Measurements from ENCODE around the gene GNAI1.

DNA sequence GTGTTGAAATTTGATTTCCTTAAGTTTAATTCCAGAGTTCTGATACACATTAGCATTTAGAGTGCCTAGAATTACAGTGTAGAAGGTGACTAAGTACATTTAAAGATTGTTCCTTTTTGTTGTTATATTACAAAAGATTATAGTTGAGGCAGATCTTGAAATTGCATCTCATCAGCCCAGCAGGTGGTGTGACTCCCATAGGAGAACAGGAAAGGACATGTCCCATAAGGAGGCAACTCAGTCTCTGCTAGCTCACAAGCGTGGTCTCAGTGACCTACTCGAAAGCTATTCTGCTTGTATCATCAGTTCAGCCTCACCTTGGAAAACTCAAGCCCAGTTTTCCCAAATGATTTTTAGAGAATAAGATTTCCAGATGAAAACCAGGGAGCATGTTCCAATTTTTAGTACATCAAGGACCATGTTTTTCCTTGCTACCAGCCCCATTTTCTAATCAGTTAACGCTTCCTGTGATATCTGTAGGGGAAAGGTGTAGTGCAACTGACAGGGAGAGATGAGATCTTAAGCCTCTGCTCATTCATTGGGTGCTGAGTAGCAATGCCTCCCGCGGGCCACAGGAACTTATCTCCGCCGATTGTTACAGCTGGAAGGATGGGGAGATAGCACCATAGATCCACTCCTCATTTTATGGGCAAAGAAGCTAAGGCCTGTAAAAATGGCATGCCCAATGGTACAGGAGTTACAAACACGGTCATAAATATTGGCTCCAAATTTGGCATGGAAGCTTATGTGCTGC lies 1.1 kb upstream of the GNAI1 start:
- TF ChIP-seq, protein P1, sequence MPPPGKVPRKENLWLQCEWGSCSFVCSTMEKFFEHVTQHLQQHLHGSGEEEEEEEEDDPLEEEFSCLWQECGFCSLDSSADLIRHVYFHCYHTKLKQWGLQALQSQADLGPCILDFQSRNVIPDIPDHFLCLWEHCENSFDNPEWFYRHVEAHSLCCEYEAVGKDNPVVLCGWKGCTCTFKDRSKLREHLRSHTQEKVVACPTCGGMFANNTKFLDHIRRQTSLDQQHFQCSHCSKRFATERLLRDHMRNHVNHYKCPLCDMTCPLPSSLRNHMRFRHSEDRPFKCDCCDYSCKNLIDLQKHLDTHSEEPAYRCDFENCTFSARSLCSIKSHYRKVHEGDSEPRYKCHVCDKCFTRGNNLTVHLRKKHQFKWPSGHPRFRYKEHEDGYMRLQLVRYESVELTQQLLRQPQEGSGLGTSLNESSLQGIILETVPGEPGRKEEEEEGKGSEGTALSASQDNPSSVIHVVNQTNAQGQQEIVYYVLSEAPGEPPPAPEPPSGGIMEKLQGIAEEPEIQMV (CRISPR knock-in tag; IDR thresholded peaks at IDR 0.05; ENCODE audit: low read depth) = no peak
- TF ChIP-seq BHLHE40 (IDR thresholded peaks at IDR 0.05; ENCODE audit: low read length) = no peak
